Left lung (tissue), 10 donors: ENCODE results near the gene TM4SF1. TPM values are rescaled to one million over a fixed set of nuclear protein-coding genes. Genes with fewer than 3 reads are reported as not detected.

ENCODE experiments used
- ATAC-seq: fragments of 200-7000 bp; cut with Tn5 transposase; one replicate; pipeline ENCODE4 v1.9.1; 2020; ENCODE audit warnings: moderate library complexity
- DNase-seq, 4 donors: peaks; one replicate each; pipeline ENCODE4 v3.0.0-alpha.2; 2013 to 2020
- H3K27ac ChIP-seq, 2 donors: fragments of 200-600 bp; sonication (generic) in 1 of 2; one replicate each; pipeline versions ENCODE4 v1.5.0 to v1.8.0; 2020 to 2021
- H3K27me3 ChIP-seq, 2 donors: fragments of 200-600 bp; sonication (generic) in 1 of 2; one replicate each; pipeline versions ENCODE4 v1.5.0 to v1.8.0; 2020 to 2021
- H3K36me3 ChIP-seq, 2 donors: fragments of 200-600 bp; sonication (generic) in 1 of 2; one replicate each; pipeline versions ENCODE4 v1.5.0 to v1.8.0; 2020 to 2021
- H3K4me1 ChIP-seq, 2 donors: fragments of 200-600 bp; one replicate each; pipeline ENCODE4 v1.8.0; 2021
- H3K4me3 ChIP-seq, 2 donors: fragments of 200-600 bp; sonication (generic) in 1 of 2; one replicate each; pipeline versions ENCODE4 v1.5.0 to v1.8.0; 2020 to 2021; ENCODE audit warnings: mild to moderate bottlenecking in 1 of 2
- H3K9me3 ChIP-seq, 2 donors: fragments of 200-600 bp; sonication (generic) in 1 of 2; one replicate each; pipeline versions ENCODE4 v1.5.0 to v1.8.0; 2020 to 2021
- CTCF ChIP-seq, 2 donors: fragments of 200-600 bp; sonication (generic) in 1 of 2; IDR thresholded peaks; one replicate each; pipeline versions ENCODE4 v1.5.0 to v1.8.0; 2021; ENCODE audit warnings: antibody characterized with exemption in 2 of 2
- intact Hi-C, 2 donors: fragments of 100-400 bp; cut with DNase I; formaldehyde crosslinking; loops; one replicate each; pipeline versions ENCODE4 v1.11.2 to v1.14.2; 2022
- polyA plus RNA-seq, 6 donors: library from polyadenylated mRNA; unstranded; fragments of 120-200 nt; gene quantifications; one replicate each; pipeline ENCODE4 v1.2.1, GENCODE V29; 2013; ENCODE audit not compliant: insufficient read length in 6 of 6
- total RNA-seq, 2 donors: library from RNA; stranded (reverse); fragmentation: NEBNext Ultra II Directional; extraction: Animal tissue kit (Norgen Biotek cat#: 25700); gene quantifications; one replicate each; pipeline ENCODE4 v1.2.1, GENCODE V29; 2021
- donor health status: DM: no; HTN: yes; CAD: no.
- donor health status: DM: no; HTN: no; CAD: no.

The TM4SF1 gene
- total and polyA plus RNA-seq, 8 donors = 74.1 to 283 (median 109) TPM

GRCh38 chr3:149333176-149333859, 44.1 kb downstream of the TM4SF1 start, which contains the start of gene TM4SF18:
TM4SF18 (minus strand) TSS chr3:149333636; CDS start chr3:149333382, 254 bp downstream.
- H3K27me3 ChIP-seq = no peaks in the 10 kb centered on the region
- intact Hi-C loops = no loop called here
- DNase-seq = no peak
- no peak for ATAC-seq
- peak within 1 kb of the TSS in 1 of 2 donors; percentile 3 for H3K4me3 ChIP-seq
- H3K4me1 ChIP-seq = no peaks in the 10 kb centered on the region
- H3K27ac ChIP-seq = peak within 1 kb of the TSS; percentile 39 to 58
- H3K36me3 ChIP-seq = no peaks in the 10 kb centered on the region
- no peak for TF ChIP-seq CTCF (IDR thresholded peaks at IDR 0.05)
- no peaks in the 10 kb centered on the region for H3K9me3 ChIP-seq

GRCh38 chr3:149332771-149333170, 44.7 kb downstream of the TM4SF1 start:
- DNase-seq (no peak), ATAC-seq (no peak)
- no peaks in the 10 kb centered on the region for H3K4me1 ChIP-seq
- peak overlapping the region in 1 of 2 donors; percentile 3 for H3K4me3 ChIP-seq
- TF ChIP-seq CTCF (IDR thresholded peaks at IDR 0.05) = no peak
- H3K27me3 ChIP-seq = no peaks in the 10 kb centered on the region
- H3K27ac ChIP-seq = peak overlapping the region; percentile 39 to 58
- H3K9me3 ChIP-seq = no peaks in the 10 kb centered on the region
- H3K36me3 ChIP-seq = no peaks in the 10 kb centered on the region
- intact Hi-C loops = no loop called here

- H3K27me3 ChIP-seq = no peaks in the 10 kb centered on the region
- DNase-seq (no peak), ATAC-seq (no peak)
- H3K27ac ChIP-seq = peak overlapping the region; percentile 39 to 58
- TF ChIP-seq CTCF (IDR thresholded peaks at IDR 0.05) = no peak
- intact Hi-C loops = no loop called here
- H3K36me3 ChIP-seq = no peaks in the 10 kb centered on the region
- H3K4me1 ChIP-seq = no peaks in the 10 kb centered on the region
- peak overlapping the region in 1 of 2 donors; percentile 3 for H3K4me3 ChIP-seq
- no peaks in the 10 kb centered on the region for H3K9me3 ChIP-seq
These were observed 45.2 kb downstream of the TM4SF1 start for GRCh38 chr3:149332227-149332765.

- intact Hi-C loops = no loop called here
- H3K27me3 ChIP-seq = no peaks in the 10 kb centered on the region
- TF ChIP-seq CTCF (IDR thresholded peaks at IDR 0.05) = no peak
- no peak for DNase-seq
- no peaks in the 10 kb centered on the region for H3K9me3 ChIP-seq
- H3K36me3 ChIP-seq = no peaks in the 10 kb centered on the region
- no peaks in the 10 kb centered on the region for H3K4me1 ChIP-seq
- no peak overlapping the region for H3K27ac ChIP-seq
- H3K4me3 ChIP-seq = no peak overlapping the region
- ATAC-seq = no peak
These were observed 46.1 kb downstream of the TM4SF1 start for GRCh38 chr3:149331396-149331795.

GRCh38 chr3:149330609-149331331, 46.7 kb downstream of the TM4SF1 start:
- Histone ChIP-seq H3K4me3 (no peak overlapping the region), H3K9me3 (no peaks in the 10 kb centered on the region), H3K27me3 (no peaks in the 10 kb centered on the region), H3K27ac (no peak overlapping the region), H3K36me3 (no peaks in the 10 kb centered on the region), H3K4me1 (no peaks in the 10 kb centered on the region)
- intact Hi-C loops = no loop called here
- DNase-seq = no peak
- ATAC-seq = no peak
- no peak for TF ChIP-seq CTCF (IDR thresholded peaks at IDR 0.05)
